GM12878 (cell line): ENCODE results near the gene TAX1BP1. TPM values are rescaled to one million over a fixed set of nuclear protein-coding genes. Genes with fewer than 3 reads are reported as not detected.

Source experiments
- ATAC-seq: fragments of 200-7000 bp; cut with Tn5 transposase; 3 replicates; pipeline ENCODE4 v1.9.1; 2020; ENCODE audit warnings: mild to moderate bottlenecking, moderate library complexity
- BruUV-seq: library from RNA; stranded (reverse); fragments of 400-500 nt; replicated peaks from 2 replicates; lab custom pipeline; 2021; lab: Mats Ljungman, UMichigan
- CTCF ChIA-PET: fragments of 300-600 bp; sonication (Branson Sonifier 250); formaldehyde crosslinking; extraction: SDS; loops from one replicate; lab custom pipeline; 2021; ENCODE audit warnings: inconsistent platforms; lab: Yijun Ruan, JAX
- POLR2A ChIA-PET: fragments of 350-600 bp; formaldehyde crosslinking; extraction: SDS; loops from one replicate; lab custom pipeline; 2021; ENCODE audit warnings: inconsistent platforms; lab: Charles Lee
- RAD21 ChIA-PET: fragments of 300-600 bp; sonication (Branson Sonifier 250); formaldehyde crosslinking; loops from one replicate; lab custom pipeline; 2023; ENCODE audit warnings: antibody characterized with exemption; ENCODE audit not compliant: unreplicated experiment; lab: Charles Lee
- SMC1A ChIA-PET: fragments of 300-600 bp; sonication (Branson Sonifier 250); formaldehyde crosslinking; loops from one replicate; lab custom pipeline; 2023; ENCODE audit not compliant: unreplicated experiment, uncharacterized antibody; lab: Charles Lee
- DNase-seq: peaks from one replicate; pipeline ENCODE4 v3.0.0-alpha.2; 2011; ENCODE audit warnings: low read depth, low spot score
- FAIRE-seq: peaks from 3 replicates; lab custom pipeline; 2011; peaks lifted over from hg19 to GRCh38; lab: Jason Lieb, UNC
- H2AFZ ChIP-seq: 2 replicates; pipeline ENCODE4 v1.6.0; 2011; ENCODE audit warnings: low read depth, low read length, control low read depth; ENCODE audit not compliant: control insufficient read depth
- H3K27ac ChIP-seq: 2 replicates; pipeline ENCODE4 v1.5.1; 2011; ENCODE audit warnings: control low read depth; ENCODE audit not compliant: control insufficient read depth, insufficient read depth
- H3K27me3 ChIP-seq, 2 experiments: replicated peaks in 1 of 2; 2 replicates each; pipeline versions ENCODE4 v1.6.0 to v1.6.1; 2011; ENCODE audit warnings: low read length in 1 of 2; ENCODE audit not compliant: control insufficient read depth in 2 of 2, insufficient read depth in 2 of 2
- H3K36me3 ChIP-seq, 2 experiments: 2 replicates each; pipeline ENCODE4 v1.5.1; 2011; ENCODE audit warnings: low read length in 1 of 2; ENCODE audit not compliant: control insufficient read depth in 2 of 2, insufficient read depth in 2 of 2
- H3K4me1 ChIP-seq: 2 replicates; pipeline ENCODE4 v1.6.1; 2011; ENCODE audit warnings: mild to moderate bottlenecking, low read length, moderate library complexity, mixed read lengths; ENCODE audit not compliant: control insufficient read depth, insufficient read depth
- H3K4me2 ChIP-seq: 2 replicates; pipeline ENCODE4 v1.6.0; 2011; ENCODE audit warnings: control low read depth; ENCODE audit not compliant: control insufficient read depth, insufficient read depth
- H3K4me3 ChIP-seq: fragments of 200-600 bp; sonication (generic); 2 replicates; pipeline ENCODE4 v1.5.1; 2016
- H3K79me2 ChIP-seq: 2 replicates; pipeline ENCODE4 v1.6.0; 2011; ENCODE audit warnings: low read length; ENCODE audit not compliant: control insufficient read depth, insufficient read depth
- H3K9ac ChIP-seq: 2 replicates; pipeline ENCODE4 v1.8.0; 2011; ENCODE audit warnings: low read length, control low read depth, mixed read lengths; ENCODE audit not compliant: control insufficient read depth, insufficient read depth
- H3K9me3 ChIP-seq: replicated peaks from 3 replicates; pipeline ENCODE4 v1.5.1; 2011; ENCODE audit warnings: mild to moderate bottlenecking, low read length; ENCODE audit not compliant: control insufficient read depth, insufficient read depth
- H4K20me1 ChIP-seq: 2 replicates; pipeline ENCODE4 v1.6.0; 2011; ENCODE audit not compliant: control insufficient read depth, insufficient read depth
- BACH1 ChIP-seq: fragments of 450-650 bp; IDR thresholded peaks from 2 replicates; pipeline ENCODE4 v1.6.1; 2017; ENCODE audit warnings: mild to moderate bottlenecking, borderline replicate concordance
- CEBPB ChIP-seq, 2 experiments: fragments of 150-350 bp in 1 of 2; IDR thresholded peaks; 2 replicates each; pipeline ENCODE4 v1.6.1; 2012 to 2014; ENCODE audit warnings: low read depth in 2 of 2, low read length in 2 of 2, borderline replicate concordance in 1 of 2, inconsistent platforms in 1 of 2
- KAT2A ChIP-seq: conservative IDR thresholded peaks from 2 replicates; pipeline ENCODE4 v1.6.1; 2011; ENCODE audit warnings: low read depth, low read length; ENCODE audit not compliant: control insufficient read depth
- POLR2AphosphoS2 ChIP-seq: IDR thresholded peaks from 2 replicates; pipeline ENCODE4 v1.6.1; 2011; ENCODE audit warnings: low read depth, mild to moderate bottlenecking, low read length, improper control_type of control experiment, moderate library complexity
- RCOR1 ChIP-seq: conservative IDR thresholded peaks from 2 replicates; pipeline ENCODE4 v1.6.1; 2012; ENCODE audit warnings: low read depth, low read length, improper control_type of control experiment
- ZNF207 ChIP-seq: fragments of 450-650 bp; IDR thresholded peaks from 2 replicates; pipeline ENCODE4 v1.6.1; 2014; ENCODE audit warnings: antibody characterized with exemption, mild to moderate bottlenecking, borderline replicate concordance
- WGBS: methylation state at CpG from one replicate; pipeline ENCODE4 v1.1.6; 2016; ENCODE audit warnings: low lambda C conversion rate; ENCODE audit not compliant: insufficient replicate concordance, insufficient coverage; ENCODE audit errors: missing lambda C conversion rate; 5-methylcytosine and 5-hydroxymethylcytosine counted together
- in situ Hi-C: fragments of 300-500 bp; cut with MboI; formaldehyde crosslinking; loops from 9 replicates; pipeline ENCODE4 v1.14.3; 2018; ENCODE audit warnings: mixed read lengths
- intact Hi-C: fragments of 100-400 bp; cut with micrococcal nuclease; formaldehyde crosslinking; loops from one replicate; pipeline ENCODE4 v1.14.2; 2022; ENCODE audit not compliant: unreplicated experiment
- polyA plus RNA-seq, 11 experiments: library from polyadenylated mRNA; depleted of rRNA in 4 of 11; unstranded in 6 of 11; stranded (reverse) in 5 of 11; fragments of >200 nt; fragmentation: Nextera tagmentation in 4 of 11; fragmentation: Illumina TruSeq in 1 of 11; extraction: Ambion mirVana in 4 of 11; extraction: Trizol in 1 of 11; gene quantifications; 1 replicate in 1 of 11; 2 replicates in 10 of 11; pipeline versions ENCODE4 v1.2.1 to v1.2.3, GENCODE V29; 2011 to 2016; ENCODE audit warnings: inconsistent platforms in 2 of 11, missing spikeins in 2 of 11, low read depth in 1 of 11
- total RNA-seq, 4 experiments: library from RNA; depleted of rRNA in 3 of 4; stranded (reverse); fragments of >200 nt in 3 of 4; fragmentation: Illumina TruSeq in 1 of 4; extraction: Trizol in 1 of 4; gene quantifications; 2 replicates each; pipeline versions ENCODE4 v1.2.1 to v1.2.3, GENCODE V29; 2013 to 2021
- TF ChIP-seq, protein P1 (sequence below): fragments of 150-350 bp; IDR thresholded peaks from 2 replicates; pipeline ENCODE4 v1.6.1; 2014; ENCODE audit warnings: mild to moderate bottlenecking, low read depth, low read length

TAX1BP1 gene
- total and polyA plus RNA-seq, 10 of the 15 experiments (the other 5 are each of a cell fraction or from before 2014, with no cell fraction given) = 30.8 to 105 (median 52.0) TPM

DNA sequence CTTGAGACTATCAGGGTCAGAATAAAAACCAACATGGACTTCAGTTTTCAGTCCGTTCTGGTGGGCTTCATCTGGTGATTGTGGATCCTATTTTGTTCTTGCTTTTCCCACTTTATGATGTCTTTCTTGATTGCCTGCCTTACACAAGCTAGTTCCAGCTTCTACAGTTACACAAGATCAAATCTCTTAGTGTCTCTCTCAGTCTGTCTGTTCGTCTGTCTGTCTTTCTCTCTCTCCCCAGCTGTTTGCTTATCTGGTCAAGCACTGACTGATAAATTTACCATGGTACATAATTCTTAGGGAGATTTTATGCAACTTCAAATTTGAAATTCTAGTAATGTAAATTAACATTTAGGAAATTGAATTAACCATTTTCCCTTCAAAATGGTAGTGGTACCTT, 35.8 kb downstream of the TAX1BP1 start:
- intact Hi-C loops = loop anchor here (2.0 to 10.0 kb wide), 2 partner anchors 87 to 201 kb away; no protein-coding TSS in a partner anchor

More for the DNA sequence above, 35.8 kb downstream of the TAX1BP1 start:
- Histone ChIP-seq H3K27ac (no peak overlapping the region), H3K4me1 (no peaks in the 10 kb centered on the region), H2AFZ (no peak overlapping the region), H3K9ac (no peak overlapping the region), H3K27me3 (no peaks in the 10 kb centered on the region), H3K9me3 (no peaks in the 10 kb centered on the region), H3K4me3 (no peak overlapping the region), H3K4me2 (no peak overlapping the region), H3K36me3 (no peaks in the 10 kb centered on the region), H4K20me1 (no peaks in the 10 kb centered on the region; the same call in 1 of the 2 replicates), H3K79me2 (no peaks in the 10 kb centered on the region)
- in situ Hi-C loops = loop anchor here (5.0 kb wide), 1 partner anchor 578 kb away; no protein-coding TSS in a partner anchor
- BruUV-seq = no TSS peak
- TF ChIP-seq POLR2AphosphoS2 (no peak), ZNF207 (no peak), BACH1 (no peak), CEBPB (IDR thresholded peaks at IDR 0.05; ENCODE audit: borderline replicate concordance in 1 of 2, low read depth in 2 of 2, low read length in 2 of 2) (no peak), RCOR1 (no peak), KAT2A (no peak)
- TF ChIP-seq, protein P1, sequence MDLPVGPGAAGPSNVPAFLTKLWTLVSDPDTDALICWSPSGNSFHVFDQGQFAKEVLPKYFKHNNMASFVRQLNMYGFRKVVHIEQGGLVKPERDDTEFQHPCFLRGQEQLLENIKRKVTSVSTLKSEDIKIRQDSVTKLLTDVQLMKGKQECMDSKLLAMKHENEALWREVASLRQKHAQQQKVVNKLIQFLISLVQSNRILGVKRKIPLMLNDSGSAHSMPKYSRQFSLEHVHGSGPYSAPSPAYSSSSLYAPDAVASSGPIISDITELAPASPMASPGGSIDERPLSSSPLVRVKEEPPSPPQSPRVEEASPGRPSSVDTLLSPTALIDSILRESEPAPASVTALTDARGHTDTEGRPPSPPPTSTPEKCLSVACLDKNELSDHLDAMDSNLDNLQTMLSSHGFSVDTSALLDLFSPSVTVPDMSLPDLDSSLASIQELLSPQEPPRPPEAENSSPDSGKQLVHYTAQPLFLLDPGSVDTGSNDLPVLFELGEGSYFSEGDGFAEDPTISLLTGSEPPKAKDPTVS = no peak
- ChIA-PET CTCF (interaction anchor here (1.0 to 5.1 kb wide), 17 partner anchors 10 to 599 kb away, joined by 3 to 33 read pairs (median 11); no protein-coding TSS in a partner anchor), RAD21 (interaction anchor here (0.9 to 4.0 kb wide), 6 partner anchors 36 to 580 kb away, joined by 3 to 29 read pairs (median 6); no protein-coding TSS in a partner anchor), SMC1A (interaction anchor here (0.9 to 4.8 kb wide), 15 partner anchors 9 to 580 kb away, joined by 3 to 26 read pairs (median 6); partner anchors contain the start of genes HIBADH and TAX1BP1), POLR2A (no interaction called here)
- no peak for FAIRE-seq
- WGBS = 96% methylated on average over 2 of the region's 2 CpGs
- no peak for DNase-seq
- no peak for ATAC-seq
